K562 (cell line): ENCODE data around the gene SLX9. TPM values are rescaled to one million over a fixed set of nuclear protein-coding genes. Genes with fewer than 3 reads are reported as not detected.

Experiments used
- ATAC-seq: fragments of 200-7000 bp; cut with Tn5 transposase; 3 replicates; pipeline ENCODE4 v1.9.1; 2020; ENCODE audit warnings: moderate library complexity
- BruUV-seq: library from RNA; stranded (reverse); fragments of 400-500 nt; replicated peaks from 2 replicates; lab custom pipeline; 2021; lab: Mats Ljungman, UMichigan
- CTCF ChIA-PET: fragments of 300-600 bp; formaldehyde crosslinking; extraction: SDS; loops from one replicate; lab custom pipeline; 2021; ENCODE audit warnings: low intra/inter-chr PET ratio; lab: Yijun Ruan, JAX
- POLR2A ChIA-PET: fragments of 300-600, 350-650 bp; sonication (Branson Sonifier 250); formaldehyde crosslinking; extraction: SDS; loops from one replicate; lab custom pipeline; 2021; ENCODE audit warnings: antibody characterized with exemption, inconsistent platforms; lab: Yijun Ruan, JAX
- DNase-seq, 4 experiments: peaks; one replicate each; pipeline versions ENCODE4 v3.0.0 to v3.0.0-alpha.2; 2011 to 2018; ENCODE audit warnings: low spot score in 3 of 4, mixed read lengths in 3 of 4; ENCODE audit errors: extremely low read depth in 1 of 4
- FAIRE-seq: peaks from 2 replicates; lab custom pipeline; 2011; peaks lifted over from hg19 to GRCh38; lab: Jason Lieb, UNC
- H2AFZ ChIP-seq: 2 replicates; pipeline ENCODE4 v1.6.0; 2011; ENCODE audit warnings: low read depth, low read length, control low read depth, inconsistent platforms
- H3K27ac ChIP-seq: fragments of 200-600 bp; 3 replicates; pipeline ENCODE4 v1.8.0; 2011; ENCODE audit warnings: low read depth, mild to moderate bottlenecking, control low read depth, inconsistent platforms, low read length, moderate library complexity, mixed read lengths; ENCODE audit errors: extremely low read depth
- H3K27me3 ChIP-seq, 2 experiments: fragments of 300-600 bp in 1 of 2; 2 replicates in 1 of 2; 3 replicates in 1 of 2; pipeline versions ENCODE4 v1.6.0 to v1.8.0; 2011; ENCODE audit warnings: inconsistent platforms in 2 of 2, low read length in 2 of 2, mild to moderate bottlenecking in 1 of 2, mixed read lengths in 1 of 2, moderate library complexity in 1 of 2; ENCODE audit not compliant: control insufficient read depth in 2 of 2, insufficient read depth in 2 of 2
- H3K36me3 ChIP-seq: fragments of 300-600 bp; 3 replicates; pipeline ENCODE4 v1.8.0; 2011; ENCODE audit warnings: mild to moderate bottlenecking, low read length, inconsistent platforms; ENCODE audit not compliant: control insufficient read depth, insufficient read depth
- H3K4me1 ChIP-seq, 2 experiments: fragments of 200-600 bp in 1 of 2; replicated peaks in 1 of 2; 2 replicates in 1 of 2; 3 replicates in 1 of 2; pipeline versions ENCODE4 v1.5.1 to v1.8.0; 2011; ENCODE audit warnings: inconsistent platforms in 2 of 2, low read length in 2 of 2, mild to moderate bottlenecking in 1 of 2, mixed read lengths in 1 of 2, moderate library complexity in 1 of 2; ENCODE audit not compliant: control insufficient read depth in 2 of 2, insufficient read depth in 2 of 2
- H3K4me2 ChIP-seq: 2 replicates; pipeline ENCODE4 v1.6.1; 2011; ENCODE audit warnings: low read length, control low read depth, inconsistent platforms, mixed read lengths; ENCODE audit not compliant: insufficient read depth
- H3K4me3 ChIP-seq: fragments of 200-600 bp; sonication (generic), shearing (Covaris generic); 2 replicates; pipeline ENCODE4 v1.5.1; 2016; ENCODE audit warnings: control low read depth, inconsistent platforms
- H3K79me2 ChIP-seq: fragments of 200-600 bp; 3 replicates; pipeline ENCODE4 v1.8.0; 2011; ENCODE audit warnings: low read length, inconsistent platforms; ENCODE audit not compliant: control insufficient read depth, insufficient read depth
- H3K9ac ChIP-seq, 2 experiments: 2 replicates each; pipeline versions ENCODE4 v1.6.0 to v1.6.1; 2011; ENCODE audit warnings: low read depth in 2 of 2, low read length in 2 of 2, control low read depth in 1 of 2, inconsistent platforms in 1 of 2, mild to moderate bottlenecking in 1 of 2, mixed read lengths in 1 of 2; ENCODE audit not compliant: insufficient read depth in 1 of 2
- H3K9me1 ChIP-seq: one replicate; pipeline ENCODE4 v1.6.0; 2011; ENCODE audit warnings: inconsistent platforms, mild to moderate bottlenecking, low read length, moderate library complexity; ENCODE audit not compliant: control insufficient read depth, insufficient read depth
- H3K9me3 ChIP-seq: replicated peaks from 2 replicates; pipeline ENCODE4 v1.5.1; 2011; ENCODE audit warnings: low read depth, low read length, inconsistent platforms; ENCODE audit not compliant: control insufficient read depth, insufficient read depth
- H4K20me1 ChIP-seq: replicated peaks from 2 replicates; pipeline ENCODE4 v1.6.1; 2011; ENCODE audit warnings: low read length, inconsistent platforms, mixed read lengths; ENCODE audit not compliant: control insufficient read depth, insufficient read depth
- RAD51 ChIP-seq: fragments of 450-650 bp; IDR thresholded peaks from 2 replicates; pipeline ENCODE4 v1.7.1; 2016; ENCODE audit warnings: low read depth, mild to moderate bottlenecking, borderline replicate concordance
- ZFP36 ChIP-seq: fragments of 150-350 bp; IDR thresholded peaks from 2 replicates; pipeline ENCODE4 v1.6.1; 2018; ENCODE audit warnings: low read length, low read depth; ENCODE audit not compliant: partially characterized antibody
- ZNF644 ChIP-seq: fragments of 200-800 bp; sonication (Bioruptor generic); IDR thresholded peaks from 2 replicates; pipeline ENCODE4 v1.6.1; 2016; ENCODE audit warnings: low read depth, missing genetic modification characterization, missing compliant biosample characterization
- WGBS: fragments of 100-300 bp; shearing (Covaris generic); methylation state at CpG from one replicate; pipeline ENCODE4 v1.1.6; 2016; ENCODE audit warnings: low coverage, mixed read lengths; ENCODE audit not compliant: insufficient coverage; ENCODE audit errors: missing lambda C conversion rate; 5-methylcytosine and 5-hydroxymethylcytosine counted together
- in situ Hi-C: fragments of 300-500 bp; cut with MboI; formaldehyde crosslinking; loops from 4 replicates; pipeline ENCODE4 v1.15.0; 2018; ENCODE audit warnings: inconsistent platforms, mixed read lengths
- intact Hi-C: fragments of 100-400 bp; cut with micrococcal nuclease; formaldehyde crosslinking; loops from 2 replicates; pipeline ENCODE4 v1.14.2; 2022
- polyA plus RNA-seq, 8 experiments: library from polyadenylated mRNA; depleted of rRNA in 4 of 8; stranded (reverse) in 5 of 8; unstranded in 3 of 8; fragments of >200 nt; fragmentation: Nextera tagmentation in 2 of 8; fragmentation: Illumina TruSeq in 1 of 8; extraction: Ambion mirVana in 2 of 8; extraction: Trizol in 1 of 8; gene quantifications; 2 replicates each; pipeline versions ENCODE4 v1.2.1 to v1.2.3, GENCODE V29; 2011 to 2014; ENCODE audit warnings: inconsistent platforms in 1 of 8, missing spikeins in 1 of 8
- total RNA-seq, 7 experiments: library from RNA; depleted of rRNA in 6 of 7; stranded (reverse); fragments of >200 nt in 6 of 7; fragmentation: Illumina TruSeq in 2 of 7; extraction: Trizol in 2 of 7; gene quantifications; 2 replicates each; pipeline versions ENCODE4 v1.2.1 to v1.2.3, GENCODE V29; 2011 to 2021; ENCODE audit warnings: low replicate concordance in 1 of 7
- TF ChIP-seq, protein P1 (sequence below): fragments of 450-650 bp; formaldehyde crosslinking; IDR thresholded peaks from 2 replicates; pipeline ENCODE4 v1.4.0; 2022; ENCODE audit warnings: missing genetic modification characterization

SLX9 gene
- total and polyA plus RNA-seq, 9 of the 15 experiments (the other 6 are each of a cell fraction or from before 2014, with no cell fraction given): 1.2 to 75.5 (median 16.5) TPM

DNA sequence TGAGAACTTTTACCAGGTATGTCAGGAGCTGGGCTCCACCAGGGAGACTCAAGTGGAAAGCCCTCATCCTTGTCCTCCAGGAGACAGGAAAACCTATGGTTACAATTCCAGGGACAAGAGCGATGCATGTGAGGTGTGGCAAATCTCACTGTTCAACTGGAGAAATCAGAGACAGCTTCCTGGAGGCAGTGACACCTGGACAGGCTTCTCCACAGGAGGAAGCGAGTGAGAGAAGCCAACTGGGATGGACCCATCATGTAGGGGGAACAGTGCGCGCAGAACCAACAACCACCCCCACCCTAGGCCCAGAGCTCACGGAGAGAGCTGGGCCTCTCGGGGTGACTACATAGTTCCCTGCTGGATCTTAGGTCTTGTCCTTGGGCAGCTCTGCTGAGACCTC lies 5.6 kb upstream of the SLX9 start:
- CTCF ChIA-PET: no interaction called here
- Histone ChIP-seq H2AFZ (no peak overlapping the region), H3K4me3 (no peak overlapping the region), H3K9ac (no peak overlapping the region), H3K4me2 (no peak overlapping the region), H3K9me1 (no peaks in the 10 kb centered on the region), H3K36me3 (no peaks in the 10 kb centered on the region; the same call in 2 of the 3 replicates), H3K9me3 (no peaks in the 10 kb centered on the region), H3K27me3 (peaks cover 13 to 21% of the 10 kb centered on the region in 2 experiments), H4K20me1 (no peaks in the 10 kb centered on the region), H3K79me2 (peaks cover 6% of the 10 kb centered on the region; the same call in 2 of the 3 replicates), H3K4me1 (peaks cover 6 to 37% of the 10 kb centered on the region in 2 experiments; a peak in 4 of 5 replicates), H3K27ac (no peak overlapping the region)
- no TSS peak for BruUV-seq
- 69% methylated on average over 6 of the region's 6 CpGs for WGBS
- FAIRE-seq (peak; percentile 54), DNase-seq (no peak), ATAC-seq (no peak)
- in situ Hi-C loops (loop anchor here (10.0 kb wide), 1 partner anchor 429 kb away; no protein-coding TSS in a partner anchor), intact Hi-C loops (no loop called here)
- POLR2A ChIA-PET: interaction anchor here (1.2 to 2.8 kb wide), 5 partner anchors 11 to 133 kb away, joined by 3 to 14 read pairs (median 4); partner anchors contain the start of gene UBE2G2
- peak; percentile 90 for TF ChIP-seq ZFP36
- TF ChIP-seq ZNF644: no peak
- no peak for TF ChIP-seq RAD51
- TF ChIP-seq, protein P1, sequence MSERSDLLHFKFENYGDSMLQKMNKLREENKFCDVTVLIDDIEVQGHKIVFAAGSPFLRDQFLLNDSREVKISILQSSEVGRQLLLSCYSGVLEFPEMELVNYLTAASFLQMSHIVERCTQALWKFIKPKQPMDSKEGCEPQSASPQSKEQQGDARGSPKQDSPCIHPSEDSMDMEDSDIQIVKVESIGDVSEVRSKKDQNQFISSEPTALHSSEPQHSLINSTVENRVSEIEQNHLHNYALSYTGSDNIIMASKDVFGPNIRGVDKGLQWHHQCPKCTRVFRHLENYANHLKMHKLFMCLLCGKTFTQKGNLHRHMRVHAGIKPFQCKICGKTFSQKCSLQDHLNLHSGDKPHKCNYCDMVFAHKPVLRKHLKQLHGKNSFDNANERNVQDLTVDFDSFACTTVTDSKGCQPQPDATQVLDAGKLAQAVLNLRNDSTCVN: no peak
